Measurements from ENCODE around the gene ZFYVE28.

The ZFYVE28 gene

DNA sequence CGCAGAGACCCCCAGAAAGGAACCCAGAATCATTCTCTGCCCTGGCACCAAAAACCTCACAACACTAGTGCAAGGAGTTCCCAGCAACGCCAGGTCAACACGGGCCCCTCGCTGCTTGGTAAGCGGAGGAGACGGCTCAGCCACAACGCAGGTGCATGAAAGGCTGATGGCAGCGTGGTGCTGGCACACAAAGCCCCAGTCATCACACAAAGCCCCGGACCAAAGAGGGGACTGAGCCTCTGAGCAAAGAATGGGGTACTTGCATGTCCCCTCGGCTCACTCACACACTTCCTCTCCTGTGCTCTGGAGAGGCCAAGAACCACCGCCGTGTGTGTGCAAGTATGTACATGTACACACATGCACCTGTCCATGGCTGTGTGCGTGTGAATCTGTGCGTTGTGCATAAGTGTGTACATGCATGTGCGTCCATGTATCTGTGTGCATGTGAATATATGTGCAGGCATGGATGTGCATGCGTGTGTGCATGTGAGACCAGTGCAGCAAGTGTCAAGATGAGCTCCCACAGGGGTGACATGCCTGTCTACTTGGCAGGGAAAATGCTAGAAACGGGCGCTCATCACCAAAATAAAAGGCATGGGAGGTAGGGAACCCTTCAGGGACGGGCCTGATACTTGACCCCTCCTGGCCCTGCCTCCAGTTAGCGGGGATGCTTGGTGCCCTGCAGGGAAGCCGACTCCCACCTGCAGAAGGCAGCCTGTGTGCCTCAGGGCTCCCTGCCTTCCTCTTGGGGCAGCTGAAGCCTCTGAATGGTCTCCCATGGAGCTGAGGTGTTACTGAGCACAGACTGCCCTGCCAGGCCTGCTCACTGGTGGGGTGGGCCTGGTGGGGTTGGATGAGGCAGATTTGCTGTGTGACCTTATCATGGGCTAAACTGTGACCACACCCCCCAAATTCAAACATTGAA, 60.4 kb downstream of the ZFYVE28 start:
- TF ChIP-seq, protein P1, sequence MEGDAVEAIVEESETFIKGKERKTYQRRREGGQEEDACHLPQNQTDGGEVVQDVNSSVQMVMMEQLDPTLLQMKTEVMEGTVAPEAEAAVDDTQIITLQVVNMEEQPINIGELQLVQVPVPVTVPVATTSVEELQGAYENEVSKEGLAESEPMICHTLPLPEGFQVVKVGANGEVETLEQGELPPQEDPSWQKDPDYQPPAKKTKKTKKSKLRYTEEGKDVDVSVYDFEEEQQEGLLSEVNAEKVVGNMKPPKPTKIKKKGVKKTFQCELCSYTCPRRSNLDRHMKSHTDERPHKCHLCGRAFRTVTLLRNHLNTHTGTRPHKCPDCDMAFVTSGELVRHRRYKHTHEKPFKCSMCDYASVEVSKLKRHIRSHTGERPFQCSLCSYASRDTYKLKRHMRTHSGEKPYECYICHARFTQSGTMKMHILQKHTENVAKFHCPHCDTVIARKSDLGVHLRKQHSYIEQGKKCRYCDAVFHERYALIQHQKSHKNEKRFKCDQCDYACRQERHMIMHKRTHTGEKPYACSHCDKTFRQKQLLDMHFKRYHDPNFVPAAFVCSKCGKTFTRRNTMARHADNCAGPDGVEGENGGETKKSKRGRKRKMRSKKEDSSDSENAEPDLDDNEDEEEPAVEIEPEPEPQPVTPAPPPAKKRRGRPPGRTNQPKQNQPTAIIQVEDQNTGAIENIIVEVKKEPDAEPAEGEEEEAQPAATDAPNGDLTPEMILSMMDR (IDR thresholded peaks at IDR 0.05; ENCODE audit: extremely low read depth, insufficient read depth, missing control alignments) = no peak
- in situ Hi-C loops (cut with MboI; ENCODE audit: low pct_unique_long_range_greater_than_20kb, low sequenced_read_pairs, unreplicated experiment) = no loop called here
- no peak for DNase-seq (ENCODE audit: low spot score)

DNA sequence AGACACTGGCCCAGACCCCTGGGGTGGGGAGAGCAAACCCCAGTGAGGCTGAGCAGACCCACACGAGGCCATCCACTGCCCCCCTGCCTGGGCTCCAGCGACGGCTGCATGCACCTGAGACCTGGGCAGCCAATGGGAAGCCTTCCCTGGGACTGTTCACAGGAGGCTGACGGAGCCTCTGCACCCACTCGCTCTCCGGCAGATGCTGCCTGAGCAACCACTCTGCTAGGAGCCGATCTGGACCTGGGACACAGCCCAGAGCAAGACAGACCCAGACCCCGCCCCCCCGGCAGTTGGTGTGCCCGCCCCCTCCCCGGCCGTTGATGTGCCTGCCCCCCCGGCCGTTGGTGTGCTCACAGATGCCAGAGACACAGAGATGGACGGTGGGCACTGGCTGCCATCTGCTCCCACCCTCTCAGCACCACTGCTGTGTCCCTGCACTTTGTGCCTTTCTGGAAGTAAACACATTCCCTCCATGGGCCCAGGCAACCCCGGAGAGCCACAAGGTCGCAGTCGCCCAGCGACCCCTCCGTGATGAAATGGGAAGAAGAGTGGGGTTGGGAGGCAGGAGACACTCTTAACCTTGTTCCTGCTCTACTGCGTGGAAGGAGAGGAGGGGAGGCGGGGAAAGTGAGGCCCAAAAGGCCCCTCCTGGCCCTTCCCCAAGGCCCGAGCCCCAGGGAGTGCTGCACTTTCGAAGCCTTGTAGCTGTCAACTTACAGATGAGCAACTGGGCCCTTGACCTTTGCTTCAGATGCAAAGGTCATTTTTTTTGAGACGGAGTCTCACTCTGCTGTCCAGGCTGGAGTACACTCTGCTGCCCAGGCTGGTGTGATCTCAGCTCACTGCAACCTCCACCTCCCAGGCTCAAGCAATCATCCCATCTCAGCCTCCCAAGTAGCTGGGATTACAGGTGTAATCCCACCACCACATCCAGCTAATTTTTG, 62.0 kb downstream of the ZFYVE28 start:
- in situ Hi-C loops (cut with MboI; ENCODE audit: low pct_unique_long_range_greater_than_20kb, low sequenced_read_pairs, unreplicated experiment) = no loop called here
- TF ChIP-seq, protein P1 (IDR thresholded peaks at IDR 0.05; ENCODE audit: extremely low read depth, insufficient read depth, missing control alignments) = no peak
- DNase-seq (ENCODE audit: low spot score) = no peak

DNA sequence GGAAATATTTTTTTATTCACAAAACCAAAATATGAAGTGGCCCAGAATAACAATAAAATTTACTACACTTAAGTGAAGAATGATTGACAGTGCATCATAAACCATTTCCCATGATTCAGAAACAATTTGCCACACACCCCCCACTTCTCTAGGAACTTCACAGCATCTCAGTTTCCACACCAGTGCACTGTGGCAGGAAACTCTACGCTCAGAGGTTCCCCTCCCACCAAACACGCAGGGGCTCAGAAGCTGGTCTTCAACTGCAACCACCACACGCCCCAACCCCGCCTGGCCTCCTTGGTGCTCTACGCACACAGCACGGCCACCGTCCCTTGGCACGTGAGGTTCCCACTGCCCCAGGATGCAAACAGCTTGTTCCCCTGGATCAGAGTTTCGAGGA, 63.7 kb downstream of the ZFYVE28 start:
- in situ Hi-C loops (cut with MboI; ENCODE audit: low pct_unique_long_range_greater_than_20kb, low sequenced_read_pairs, unreplicated experiment) = no loop called here
- DNase-seq (ENCODE audit: low spot score) = no peak
- TF ChIP-seq, protein P1 (IDR thresholded peaks at IDR 0.05; ENCODE audit: extremely low read depth, insufficient read depth, missing control alignments) = no peak

DNA sequence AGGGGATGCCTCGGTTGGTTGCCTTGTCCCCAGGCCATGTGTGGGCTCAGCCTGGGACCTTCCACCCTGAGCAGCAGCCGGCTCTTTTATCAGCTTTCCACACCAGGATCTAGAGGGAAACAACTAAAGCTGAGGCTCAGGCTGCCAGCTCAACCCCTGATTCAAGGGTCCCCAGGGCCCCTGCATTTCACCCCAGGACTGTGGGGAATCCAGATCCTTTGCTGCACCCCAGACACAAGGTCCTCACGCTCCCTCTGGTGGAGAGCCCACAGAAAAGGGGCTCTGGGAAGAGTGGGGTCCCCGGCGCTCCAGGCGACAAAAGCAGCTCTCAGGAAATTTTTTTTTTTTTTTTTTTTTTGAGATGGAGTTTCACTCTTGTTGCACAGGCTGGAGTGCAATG, 64.3 kb downstream of the ZFYVE28 start:
- TF ChIP-seq, protein P1 (IDR thresholded peaks at IDR 0.05; ENCODE audit: extremely low read depth, insufficient read depth, missing control alignments) = peak; percentile 37
- DNase-seq (ENCODE audit: low spot score) = peak; percentile 70
- in situ Hi-C loops (cut with MboI; ENCODE audit: low pct_unique_long_range_greater_than_20kb, low sequenced_read_pairs, unreplicated experiment) = no loop called here

DNA sequence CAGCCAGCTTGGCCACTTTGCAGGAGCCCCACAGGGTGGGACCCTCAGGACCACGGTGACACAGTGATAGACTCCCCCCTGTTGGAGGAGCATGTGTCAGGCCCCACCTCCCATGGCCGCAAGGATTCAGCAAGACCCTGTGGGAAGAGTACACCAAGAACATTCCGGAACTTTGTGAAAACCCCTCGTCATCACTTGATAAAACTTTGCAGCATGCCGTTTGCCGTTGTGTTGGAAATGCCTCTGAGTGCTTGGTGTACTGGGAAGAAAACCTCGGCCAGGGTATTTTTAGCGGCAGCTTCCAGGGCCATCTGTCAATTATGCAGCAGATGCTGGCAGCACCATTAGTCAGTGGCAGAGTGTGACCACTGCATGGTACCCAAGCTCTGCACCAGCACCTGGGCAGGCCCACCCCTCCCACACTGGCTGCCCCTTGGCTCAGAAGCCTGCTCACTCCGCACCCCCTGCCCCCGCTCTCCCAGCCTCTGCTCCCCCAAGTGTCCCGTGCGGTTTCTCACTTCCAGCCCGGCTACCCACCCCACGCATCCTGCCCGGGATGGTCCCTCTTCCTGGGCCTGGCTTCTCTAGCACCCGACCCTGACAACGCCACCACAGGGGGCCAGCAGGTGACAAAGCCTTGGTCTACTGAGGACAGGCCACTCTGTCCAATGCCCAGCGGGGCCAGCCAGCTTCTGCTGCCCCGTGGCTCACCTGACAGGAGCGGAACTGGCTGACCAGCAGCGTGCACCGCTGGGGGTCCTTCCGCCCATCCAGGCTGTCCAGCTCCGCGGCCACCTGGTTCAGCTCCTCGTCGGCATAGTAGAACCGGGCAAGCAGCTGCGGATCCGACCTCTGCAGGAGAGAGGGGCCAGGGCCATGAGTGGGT, 65.0 kb downstream of the ZFYVE28 start:
- no peak for DNase-seq (ENCODE audit: low spot score)
- TF ChIP-seq, protein P1 (IDR thresholded peaks at IDR 0.05; ENCODE audit: extremely low read depth, insufficient read depth, missing control alignments) = no peak
- in situ Hi-C loops (cut with MboI; ENCODE audit: low pct_unique_long_range_greater_than_20kb, low sequenced_read_pairs, unreplicated experiment) = no loop called here

All from GM13977 (cell line).